Neural progenitor cell (in vitro differentiated cells): Measurements from ENCODE around the gene CUEDC2. TPM values are rescaled to one million over a fixed set of nuclear protein-coding genes. Genes with fewer than 3 reads are reported as not detected.
"Not testable (repeated sequence)": the region's sequence is repeated elsewhere in the genome, so short reads cannot be mapped to it uniquely, and the experiment has no call there.

Experiments used
- DNase-seq: peaks from one replicate; pipeline ENCODE4 v3.0.0-alpha.2; 2016; ENCODE audit warnings: low spot score
- H2AFZ ChIP-seq: fragments of 200-600 bp; sonication (generic); replicated peaks from 2 replicates; pipeline ENCODE4 v1.6.1; 2016; ENCODE audit warnings: antibody characterized with exemption
- H3F3A ChIP-seq: fragments of 200-600 bp; sonication (generic); 2 replicates; pipeline ENCODE4 v1.6.1; 2016; ENCODE audit warnings: antibody characterized with exemption, low read depth
- H3K27ac ChIP-seq: fragments of 200-600 bp; sonication (generic); 2 replicates; pipeline ENCODE4 v1.5.1; 2016; ENCODE audit warnings: mild to moderate bottlenecking
- H3K27me3 ChIP-seq: fragments of 200-600 bp; sonication (generic); 2 replicates; pipeline ENCODE4 v1.6.1; 2016; ENCODE audit warnings: mild to moderate bottlenecking, moderate library complexity
- H3K36me3 ChIP-seq: fragments of 200-600 bp; sonication (generic); 2 replicates; pipeline ENCODE4 v1.5.1; 2016
- H3K4me1 ChIP-seq: fragments of 200-600 bp; sonication (generic); 2 replicates; pipeline ENCODE4 v1.6.1; 2016; ENCODE audit warnings: mixed run types
- H3K4me2 ChIP-seq: fragments of 200-600 bp; sonication (generic); 2 replicates; pipeline ENCODE4 v1.6.1; 2016
- H3K4me3 ChIP-seq: fragments of 200-600 bp; sonication (generic); 2 replicates; pipeline ENCODE4 v1.5.1; 2016
- H3K79me2 ChIP-seq: fragments of 200-600 bp; sonication (generic); 2 replicates; pipeline ENCODE4 v1.6.1; 2016; ENCODE audit warnings: low read depth
- H3K9ac ChIP-seq: fragments of 200-600 bp; sonication (generic); 2 replicates; pipeline ENCODE4 v1.6.1; 2016
- H3K9me3 ChIP-seq: fragments of 200-600 bp; sonication (generic); 2 replicates; pipeline ENCODE4 v1.5.1; 2016; ENCODE audit warnings: low read depth
- H4K20me1 ChIP-seq: fragments of 200-600 bp; sonication (generic); 2 replicates; pipeline ENCODE4 v1.6.1; 2016; ENCODE audit warnings: low read depth
- H3K27ac Mint-ChIP-seq: 3 replicates; pipeline ENCODE4 v1.8.0; 2021; ENCODE audit warnings: mixed read lengths
- H3K27me3 Mint-ChIP-seq: 2 replicates; pipeline ENCODE4 v1.8.0; 2022; ENCODE audit warnings: low read depth, mild to moderate bottlenecking, inconsistent platforms, moderate library complexity, mixed read lengths; ENCODE audit not compliant: insufficient read depth
- H3K36me3 Mint-ChIP-seq: 3 replicates; pipeline ENCODE4 v1.8.0; 2021; ENCODE audit warnings: mixed read lengths
- H3K4me1 Mint-ChIP-seq: 3 replicates; pipeline ENCODE4 v1.8.0; 2021; ENCODE audit warnings: mixed read lengths
- H3K4me3 Mint-ChIP-seq: 3 replicates; pipeline ENCODE4 v1.8.0; 2021; ENCODE audit warnings: mild to moderate bottlenecking, moderate library complexity, mixed read lengths
- H3K9me3 Mint-ChIP-seq: 3 replicates; pipeline ENCODE4 v1.8.0; 2020; ENCODE audit warnings: mixed read lengths
- EZH2 ChIP-seq: fragments of 200-600 bp; sonication (generic); IDR thresholded peaks from 2 replicates; pipeline ENCODE4 v1.6.1; 2017; ENCODE audit warnings: antibody characterized with exemption, mild to moderate bottlenecking, moderate library complexity
- EZH2phosphoT487 ChIP-seq: fragments of 200-600 bp; sonication (generic); IDR thresholded peaks from 2 replicates; pipeline ENCODE4 v1.6.1; 2017; ENCODE audit warnings: antibody characterized with exemption
- total RNA-seq: library from RNA; depleted of rRNA; stranded (reverse); fragments of >200 nt; gene quantifications from 2 replicates; pipeline ENCODE4 v1.2.3, GENCODE V29; 2015; ENCODE audit warnings: low replicate concordance
- TF ChIP-seq, protein P1 (sequence below): fragments of 200-600 bp; sonication (generic); IDR thresholded peaks from 2 replicates; pipeline ENCODE4 v1.5.1; 2017; ENCODE audit warnings: antibody characterized with exemption, mild to moderate bottlenecking

The CUEDC2 gene
- total RNA-seq, 1 donor from 2014 or later, result 64.0 TPM

DNA sequence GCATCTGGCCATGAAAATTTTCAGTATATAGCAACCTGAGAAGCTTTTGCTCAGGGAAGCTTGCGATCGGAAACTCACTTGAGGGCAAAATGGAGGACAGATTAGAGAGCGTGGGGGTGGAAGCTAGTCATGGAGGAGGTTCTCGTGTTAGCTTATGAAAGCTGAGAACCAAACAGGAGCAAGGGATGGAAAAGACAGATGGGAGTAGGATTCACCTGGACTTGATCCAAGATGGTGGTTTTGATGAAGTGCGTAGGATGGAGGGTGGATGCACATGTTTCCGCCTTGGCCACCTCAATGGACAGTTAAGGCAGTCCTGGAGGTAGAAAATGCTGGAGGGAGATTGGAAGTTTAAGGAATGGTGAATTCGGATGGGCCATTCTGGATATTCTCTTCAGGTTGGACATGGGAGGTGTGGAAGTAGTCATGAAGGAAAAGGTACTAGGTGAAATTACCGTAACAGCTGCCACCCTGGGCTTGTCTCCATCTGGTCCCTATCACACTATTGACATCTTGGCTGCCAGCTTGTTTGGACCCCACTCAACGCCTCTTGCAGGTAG, 25.3 kb upstream of the CUEDC2 start:
- Mint-ChIP-seq H3K4me1 (peaks cover 42% of the 10 kb centered on the region), H3K9me3 (no peaks in the 10 kb centered on the region), H3K27me3 (peaks cover 17% of the 10 kb centered on the region), H3K27ac (no peak overlapping the region), H3K36me3 (peaks cover 4% of the 10 kb centered on the region), H3K4me3 (no peak overlapping the region)
- Histone ChIP-seq H3K79me2 (no peaks in the 10 kb centered on the region), H3K9me3 (no peaks in the 10 kb centered on the region), H3K36me3 (no peaks in the 10 kb centered on the region), H3F3A (peaks cover 44% of the 10 kb centered on the region), H4K20me1 (peaks cover 15% of the 10 kb centered on the region), H3K27ac (no peak overlapping the region), H3K9ac (no peak overlapping the region), H3K4me2 (no peak overlapping the region), H2AFZ (no peak overlapping the region), H3K27me3 (peaks cover 14% of the 10 kb centered on the region), H3K4me3 (no peak overlapping the region), H3K4me1 (peaks cover 38% of the 10 kb centered on the region)
- no peak for DNase-seq
- TF ChIP-seq, protein P1, sequence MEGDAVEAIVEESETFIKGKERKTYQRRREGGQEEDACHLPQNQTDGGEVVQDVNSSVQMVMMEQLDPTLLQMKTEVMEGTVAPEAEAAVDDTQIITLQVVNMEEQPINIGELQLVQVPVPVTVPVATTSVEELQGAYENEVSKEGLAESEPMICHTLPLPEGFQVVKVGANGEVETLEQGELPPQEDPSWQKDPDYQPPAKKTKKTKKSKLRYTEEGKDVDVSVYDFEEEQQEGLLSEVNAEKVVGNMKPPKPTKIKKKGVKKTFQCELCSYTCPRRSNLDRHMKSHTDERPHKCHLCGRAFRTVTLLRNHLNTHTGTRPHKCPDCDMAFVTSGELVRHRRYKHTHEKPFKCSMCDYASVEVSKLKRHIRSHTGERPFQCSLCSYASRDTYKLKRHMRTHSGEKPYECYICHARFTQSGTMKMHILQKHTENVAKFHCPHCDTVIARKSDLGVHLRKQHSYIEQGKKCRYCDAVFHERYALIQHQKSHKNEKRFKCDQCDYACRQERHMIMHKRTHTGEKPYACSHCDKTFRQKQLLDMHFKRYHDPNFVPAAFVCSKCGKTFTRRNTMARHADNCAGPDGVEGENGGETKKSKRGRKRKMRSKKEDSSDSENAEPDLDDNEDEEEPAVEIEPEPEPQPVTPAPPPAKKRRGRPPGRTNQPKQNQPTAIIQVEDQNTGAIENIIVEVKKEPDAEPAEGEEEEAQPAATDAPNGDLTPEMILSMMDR, result no peak
- TF ChIP-seq EZH2 (no peak), EZH2phosphoT487 (no peak)

DNA sequence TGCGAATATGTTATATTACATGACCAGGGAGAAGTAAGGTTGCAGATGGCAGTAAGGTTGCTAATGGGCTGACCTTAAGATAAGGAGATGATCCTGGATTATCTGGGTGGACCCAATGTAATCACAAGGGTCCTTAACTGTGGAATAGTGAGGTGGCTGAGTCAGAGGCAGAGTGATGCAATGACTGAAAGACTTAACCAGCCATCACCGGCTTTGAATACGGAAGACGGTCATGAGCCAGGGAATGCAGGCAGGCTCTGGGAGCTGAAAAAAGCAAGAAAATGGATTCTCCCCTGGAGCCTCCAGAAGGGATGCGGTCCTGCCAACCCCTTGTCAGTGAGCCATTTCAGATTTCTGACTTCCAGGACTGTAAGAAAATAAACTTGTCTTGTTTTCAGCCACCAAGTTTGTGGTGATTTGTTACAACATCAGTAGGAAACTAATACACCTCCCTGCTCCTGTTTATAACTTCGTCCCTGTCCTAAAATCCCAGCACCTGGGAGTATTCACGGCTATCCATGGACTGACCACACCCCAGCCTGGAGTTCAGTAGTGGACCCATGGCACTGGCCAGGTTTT, 23.6 kb upstream of the CUEDC2 start:
- Mint-ChIP-seq H3K9me3 (no peaks in the 10 kb centered on the region), H3K4me3 (no peak overlapping the region), H3K4me1 (peaks cover 28% of the 10 kb centered on the region), H3K36me3 (peaks cover 2% of the 10 kb centered on the region), H3K27me3 (peaks cover 12% of the 10 kb centered on the region), H3K27ac (no peak overlapping the region)
- Histone ChIP-seq H4K20me1 (peaks cover 18% of the 10 kb centered on the region), H3K27ac (no peak overlapping the region), H3K4me2 (no peak overlapping the region), H3K79me2 (no peaks in the 10 kb centered on the region), H3K4me3 (no peak overlapping the region), H2AFZ (no peak overlapping the region), H3K4me1 (peaks cover 33% of the 10 kb centered on the region), H3K36me3 (no peaks in the 10 kb centered on the region), H3K9ac (no peak overlapping the region), H3K9me3 (no peaks in the 10 kb centered on the region), H3K27me3 (peaks cover 6% of the 10 kb centered on the region), H3F3A (peaks cover 45% of the 10 kb centered on the region)
- TF ChIP-seq EZH2phosphoT487 (no peak), EZH2 (no peak)
- TF ChIP-seq, protein P1, result no peak
- DNase-seq, result no peak

DNA sequence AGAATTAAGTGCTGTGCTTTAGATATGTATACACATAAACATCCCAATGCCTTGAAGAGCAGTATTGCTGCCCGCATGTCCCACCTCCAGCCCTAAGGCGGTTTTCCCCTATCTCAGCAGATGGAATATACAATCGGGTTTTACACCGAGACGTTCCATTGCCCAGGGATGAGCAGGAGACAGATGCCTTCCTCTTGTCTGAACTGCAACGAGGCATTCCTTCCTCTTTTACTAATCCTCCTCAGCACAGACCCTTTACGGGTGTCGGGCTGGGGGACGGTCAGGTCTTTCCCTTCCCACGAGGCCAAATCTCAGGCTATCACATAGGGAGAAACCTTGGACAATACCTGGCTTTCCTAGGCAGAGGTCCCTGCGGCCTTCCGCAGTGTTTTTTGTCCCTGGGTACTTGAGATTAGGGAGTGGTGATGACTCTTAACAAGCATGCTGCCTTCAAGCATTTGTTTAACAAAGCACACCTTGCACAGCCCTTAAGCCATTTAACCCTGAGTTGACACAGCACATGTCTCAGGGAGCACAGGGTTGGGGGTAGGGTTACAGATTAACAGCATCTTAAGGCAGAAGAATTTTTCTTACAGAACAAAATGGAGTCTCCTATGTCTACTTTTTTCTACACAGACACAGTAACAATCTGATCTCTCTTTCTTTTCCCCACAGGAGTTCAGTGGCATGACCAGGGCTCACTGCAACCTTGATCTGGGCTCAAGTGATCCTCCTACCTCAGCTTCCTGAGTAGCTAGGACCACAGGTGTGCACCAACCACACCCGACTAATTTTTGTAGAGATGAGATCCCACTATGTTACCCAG, 22.5 kb upstream of the CUEDC2 start:
- peaks cover 25% of the 10 kb centered on the region for H3K4me1 Mint-ChIP-seq
- not testable (repeated sequence) for H3K27me3 ChIP-seq, H3K4me3 ChIP-seq, H3K79me2 ChIP-seq, H3K27ac Mint-ChIP-seq, H3K9me3 ChIP-seq, H2AFZ ChIP-seq, H3K9me3 Mint-ChIP-seq, H3K36me3 Mint-ChIP-seq, H3K9ac ChIP-seq, DNase-seq, H3K27ac ChIP-seq, H3K36me3 ChIP-seq
- Histone ChIP-seq H3K4me2 (peak overlapping the region; percentile 66), H3F3A (peaks cover 52% of the 10 kb centered on the region), H3K4me1 (peaks cover 30% of the 10 kb centered on the region), H4K20me1 (peaks cover 18% of the 10 kb centered on the region)
- H3K27me3 Mint-ChIP-seq, result peaks cover 12% of the 10 kb centered on the region
- H3K4me3 Mint-ChIP-seq, result peak overlapping the region; percentile 35
